Neural cell (in vitro differentiated cells): ENCODE data around the gene SAP130. TPM values are rescaled to one million over a fixed set of nuclear protein-coding genes. Genes with fewer than 3 reads are reported as not detected.

ENCODE experiments used
- H2AFZ ChIP-seq: fragments of 200-600, 300-800 bp; sonication (generic), shearing (Covaris generic); 2 replicates; pipeline ENCODE4 v1.6.0; 2014; ENCODE audit warnings: low read depth, mild to moderate bottlenecking, antibody characterized with exemption, low read length, moderate library complexity
- H3F3A ChIP-seq: fragments of 200-600 bp; shearing (Covaris generic); 2 replicates; pipeline ENCODE4 v1.6.1; 2016; ENCODE audit warnings: mild to moderate bottlenecking, moderate library complexity, mixed read lengths, antibody characterized with exemption, low read length; ENCODE audit not compliant: insufficient read depth, poor library complexity, severe bottlenecking
- H3K27ac ChIP-seq: fragments of 200-600, 300-800 bp; sonication (generic), shearing (Covaris generic); 2 replicates; pipeline ENCODE4 v1.5.1; 2014; ENCODE audit warnings: mild to moderate bottlenecking, low read length, moderate library complexity
- H3K27me3 ChIP-seq: fragments of 300-800, 200-600 bp; sonication (generic), shearing (Covaris generic); 2 replicates; pipeline ENCODE4 v1.6.0; 2014; ENCODE audit warnings: mild to moderate bottlenecking, low read depth, low read length, moderate library complexity; ENCODE audit not compliant: insufficient read depth
- H3K36me3 ChIP-seq: fragments of 300-800, 200-600 bp; sonication (generic), shearing (Covaris generic); 2 replicates; pipeline ENCODE4 v1.5.1; 2014; ENCODE audit warnings: mild to moderate bottlenecking, antibody characterized with exemption, low read length, moderate library complexity; ENCODE audit not compliant: insufficient read depth
- H3K4me2 ChIP-seq: fragments of 300-800, 200-600 bp; sonication (generic), shearing (Covaris generic); 2 replicates; pipeline ENCODE4 v1.6.0; 2014; ENCODE audit warnings: mild to moderate bottlenecking, low read length
- H3K4me3 ChIP-seq: fragments of 300-800, 200-600 bp; sonication (generic), shearing (Covaris generic); 2 replicates; pipeline ENCODE4 v1.5.1; 2014; ENCODE audit warnings: mild to moderate bottlenecking, low read length, moderate library complexity
- H3K79me2 ChIP-seq: fragments of 200-600 bp; shearing (Covaris generic); replicated peaks from 2 replicates; pipeline ENCODE4 v1.6.0; 2014; ENCODE audit warnings: mild to moderate bottlenecking, low read length, moderate library complexity; ENCODE audit not compliant: insufficient read depth
- H3K9ac ChIP-seq: fragments of 300-800, 200-600 bp; sonication (generic), shearing (Covaris generic); 2 replicates; pipeline ENCODE4 v1.6.1; 2016; ENCODE audit warnings: mild to moderate bottlenecking, low read length, mixed read lengths
- H3K9me2 ChIP-seq: fragments of 200-600 bp; shearing (Covaris generic); 2 replicates; pipeline ENCODE4 v1.6.1; 2016; ENCODE audit warnings: mild to moderate bottlenecking, low read length, mixed read lengths; ENCODE audit not compliant: insufficient read depth
- H3K9me3 ChIP-seq: fragments of 200-600, 300-800 bp; sonication (generic), shearing (Covaris generic); 2 replicates; pipeline ENCODE4 v1.6.1; 2016; ENCODE audit warnings: mild to moderate bottlenecking, mixed run types, low read length, moderate library complexity, mixed read lengths
- H4K20me1 ChIP-seq: fragments of 200-600 bp; shearing (Covaris generic); 2 replicates; pipeline ENCODE4 v1.6.1; 2016; ENCODE audit warnings: mild to moderate bottlenecking, mixed run types; ENCODE audit not compliant: insufficient read depth
- EP300 ChIP-seq: fragments of 450-650 bp; conservative IDR thresholded peaks from 2 replicates; pipeline ENCODE4 v1.6.1; 2014; ENCODE audit warnings: antibody characterized with exemption, mild to moderate bottlenecking, moderate library complexity; ENCODE audit not compliant: poor library complexity, severe bottlenecking
- EZH2 ChIP-seq: fragments of 200-600, 300-800 bp; shearing (Covaris generic), sonication (generic); IDR thresholded peaks from 2 replicates; pipeline ENCODE4 v1.6.1; 2014; ENCODE audit warnings: antibody characterized with exemption, low read length, borderline replicate concordance, mild to moderate bottlenecking; ENCODE audit not compliant: insufficient read depth, poor library complexity, severe bottlenecking
- MXI1 ChIP-seq: fragments of 450-650 bp; conservative IDR thresholded peaks from 2 replicates; pipeline ENCODE4 v1.6.1; 2014; ENCODE audit warnings: antibody characterized with exemption, mild to moderate bottlenecking; ENCODE audit not compliant: poor library complexity, severe bottlenecking
- POLR2AphosphoS5 ChIP-seq: IDR thresholded peaks from 2 replicates; pipeline ENCODE4 v1.6.1; 2012
- RAD21 ChIP-seq: fragments of 450-650 bp; conservative IDR thresholded peaks from 2 replicates; pipeline ENCODE4 v1.6.1; 2014; ENCODE audit warnings: antibody characterized with exemption, mild to moderate bottlenecking, moderate library complexity
- SMC3 ChIP-seq: fragments of 450-650 bp; conservative IDR thresholded peaks from 2 replicates; pipeline ENCODE4 v1.6.1; 2014; ENCODE audit warnings: antibody characterized with exemption, mild to moderate bottlenecking, moderate library complexity; ENCODE audit not compliant: poor library complexity
- TAF1 ChIP-seq: IDR thresholded peaks from 2 replicates; pipeline ENCODE4 v1.6.1; 2012; ENCODE audit warnings: low read depth
- polyA plus RNA-seq: library from polyadenylated mRNA; depleted of rRNA; stranded (reverse); fragments of >200 nt; gene quantifications from 2 replicates; pipeline ENCODE4 v1.2.3, GENCODE V29; 2014
- TF ChIP-seq, protein P1 (sequence below): IDR thresholded peaks from 2 replicates; pipeline ENCODE4 v1.6.1; 2012; ENCODE audit warnings: borderline replicate concordance
- TF ChIP-seq, protein P2 (sequence below): fragments of 450-650 bp; IDR thresholded peaks from 2 replicates; pipeline ENCODE4 v1.5.1; 2014; ENCODE audit warnings: antibody characterized with exemption, mild to moderate bottlenecking, moderate library complexity; ENCODE audit not compliant: poor library complexity, severe bottlenecking

The SAP130 gene
- polyA plus RNA-seq, 1 donor from 2014 or later: 5.6 TPM

DNA sequence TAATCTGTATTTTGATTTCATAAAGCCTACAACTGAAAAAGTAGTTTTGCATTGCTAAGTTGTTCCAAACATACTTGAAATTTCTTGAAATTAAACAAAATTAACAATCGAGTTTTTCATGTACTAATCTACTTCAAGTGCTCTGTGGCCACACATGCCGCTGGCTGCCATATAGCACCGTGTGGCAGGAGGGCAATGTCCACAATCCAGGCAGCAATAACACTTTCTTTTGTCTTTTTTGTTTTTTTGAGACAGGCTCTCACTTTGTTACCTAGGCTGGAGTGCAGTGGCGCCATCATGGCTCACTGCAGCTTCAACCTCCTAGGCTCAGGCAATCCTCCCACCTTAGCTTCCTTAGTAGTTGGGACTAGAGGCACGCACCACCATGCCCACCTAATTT is 36.1 kb downstream of the SAP130 start:
- H3F3A ChIP-seq: no peaks in the 10 kb centered on the region
- no peaks in the 10 kb centered on the region for H3K79me2 ChIP-seq
- no peak overlapping the region for H3K27ac ChIP-seq
- no peaks in the 10 kb centered on the region for H3K9me3 ChIP-seq
- no peak overlapping the region for H3K9ac ChIP-seq
- no peaks in the 10 kb centered on the region for H3K27me3 ChIP-seq
- no peak overlapping the region for H3K4me2 ChIP-seq
- H4K20me1 ChIP-seq: no peaks in the 10 kb centered on the region
- no peak overlapping the region for H2AFZ ChIP-seq
- no peak overlapping the region for H3K4me3 ChIP-seq
- no peaks in the 10 kb centered on the region for H3K9me2 ChIP-seq
- no peak for TF ChIP-seq RAD21
- H3K36me3 ChIP-seq: no peaks in the 10 kb centered on the region

DNA sequence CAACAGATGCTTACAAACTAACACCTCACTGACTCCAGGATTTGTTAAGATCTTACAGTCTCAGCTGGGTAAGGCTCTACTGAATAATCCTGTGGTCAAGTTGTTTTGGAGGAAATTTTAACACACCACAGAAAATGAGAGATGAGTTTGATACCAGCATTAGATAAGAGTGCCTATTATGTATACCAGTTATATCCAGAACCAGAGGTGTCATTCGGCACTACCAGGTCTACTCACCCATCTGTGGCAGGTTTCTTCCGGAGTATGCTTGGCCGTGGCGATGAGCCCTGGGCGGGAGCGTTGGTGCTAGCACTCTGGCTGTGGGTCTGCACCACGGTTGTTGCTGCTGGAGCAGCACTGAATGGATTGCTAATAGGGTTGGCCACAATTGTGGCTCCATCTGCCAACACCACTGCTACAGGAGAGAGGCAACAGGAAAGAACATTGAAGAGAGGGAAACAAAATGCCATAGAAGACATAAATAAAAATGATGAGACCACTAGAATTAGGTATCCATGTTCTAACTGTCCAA is 41.2 kb downstream of the SAP130 start:
- Histone ChIP-seq H3K4me2 (no peak overlapping the region), H3K79me2 (no peaks in the 10 kb centered on the region), H3F3A (no peaks in the 10 kb centered on the region), H3K27me3 (no peaks in the 10 kb centered on the region), H3K4me3 (no peak overlapping the region), H2AFZ (no peak overlapping the region), H3K9me2 (no peaks in the 10 kb centered on the region), H3K9me3 (no peaks in the 10 kb centered on the region), H3K9ac (no peak overlapping the region), H3K36me3 (peaks cover 11% of the 10 kb centered on the region), H4K20me1 (no peaks in the 10 kb centered on the region), H3K27ac (no peak overlapping the region)
- TF ChIP-seq RAD21 (no peak), SMC3 (no peak), EP300 (no peak), TAF1 (no peak), MXI1 (no peak), POLR2AphosphoS5 (no peak), EZH2 (no peak)
- TF ChIP-seq, protein P1, sequence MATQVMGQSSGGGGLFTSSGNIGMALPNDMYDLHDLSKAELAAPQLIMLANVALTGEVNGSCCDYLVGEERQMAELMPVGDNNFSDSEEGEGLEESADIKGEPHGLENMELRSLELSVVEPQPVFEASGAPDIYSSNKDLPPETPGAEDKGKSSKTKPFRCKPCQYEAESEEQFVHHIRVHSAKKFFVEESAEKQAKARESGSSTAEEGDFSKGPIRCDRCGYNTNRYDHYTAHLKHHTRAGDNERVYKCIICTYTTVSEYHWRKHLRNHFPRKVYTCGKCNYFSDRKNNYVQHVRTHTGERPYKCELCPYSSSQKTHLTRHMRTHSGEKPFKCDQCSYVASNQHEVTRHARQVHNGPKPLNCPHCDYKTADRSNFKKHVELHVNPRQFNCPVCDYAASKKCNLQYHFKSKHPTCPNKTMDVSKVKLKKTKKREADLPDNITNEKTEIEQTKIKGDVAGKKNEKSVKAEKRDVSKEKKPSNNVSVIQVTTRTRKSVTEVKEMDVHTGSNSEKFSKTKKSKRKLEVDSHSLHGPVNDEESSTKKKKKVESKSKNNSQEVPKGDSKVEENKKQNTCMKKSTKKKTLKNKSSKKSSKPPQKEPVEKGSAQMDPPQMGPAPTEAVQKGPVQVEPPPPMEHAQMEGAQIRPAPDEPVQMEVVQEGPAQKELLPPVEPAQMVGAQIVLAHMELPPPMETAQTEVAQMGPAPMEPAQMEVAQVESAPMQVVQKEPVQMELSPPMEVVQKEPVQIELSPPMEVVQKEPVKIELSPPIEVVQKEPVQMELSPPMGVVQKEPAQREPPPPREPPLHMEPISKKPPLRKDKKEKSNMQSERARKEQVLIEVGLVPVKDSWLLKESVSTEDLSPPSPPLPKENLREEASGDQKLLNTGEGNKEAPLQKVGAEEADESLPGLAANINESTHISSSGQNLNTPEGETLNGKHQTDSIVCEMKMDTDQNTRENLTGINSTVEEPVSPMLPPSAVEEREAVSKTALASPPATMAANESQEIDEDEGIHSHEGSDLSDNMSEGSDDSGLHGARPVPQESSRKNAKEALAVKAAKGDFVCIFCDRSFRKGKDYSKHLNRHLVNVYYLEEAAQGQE: no peak
- TF ChIP-seq, protein P2, sequence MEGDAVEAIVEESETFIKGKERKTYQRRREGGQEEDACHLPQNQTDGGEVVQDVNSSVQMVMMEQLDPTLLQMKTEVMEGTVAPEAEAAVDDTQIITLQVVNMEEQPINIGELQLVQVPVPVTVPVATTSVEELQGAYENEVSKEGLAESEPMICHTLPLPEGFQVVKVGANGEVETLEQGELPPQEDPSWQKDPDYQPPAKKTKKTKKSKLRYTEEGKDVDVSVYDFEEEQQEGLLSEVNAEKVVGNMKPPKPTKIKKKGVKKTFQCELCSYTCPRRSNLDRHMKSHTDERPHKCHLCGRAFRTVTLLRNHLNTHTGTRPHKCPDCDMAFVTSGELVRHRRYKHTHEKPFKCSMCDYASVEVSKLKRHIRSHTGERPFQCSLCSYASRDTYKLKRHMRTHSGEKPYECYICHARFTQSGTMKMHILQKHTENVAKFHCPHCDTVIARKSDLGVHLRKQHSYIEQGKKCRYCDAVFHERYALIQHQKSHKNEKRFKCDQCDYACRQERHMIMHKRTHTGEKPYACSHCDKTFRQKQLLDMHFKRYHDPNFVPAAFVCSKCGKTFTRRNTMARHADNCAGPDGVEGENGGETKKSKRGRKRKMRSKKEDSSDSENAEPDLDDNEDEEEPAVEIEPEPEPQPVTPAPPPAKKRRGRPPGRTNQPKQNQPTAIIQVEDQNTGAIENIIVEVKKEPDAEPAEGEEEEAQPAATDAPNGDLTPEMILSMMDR: no peak

DNA sequence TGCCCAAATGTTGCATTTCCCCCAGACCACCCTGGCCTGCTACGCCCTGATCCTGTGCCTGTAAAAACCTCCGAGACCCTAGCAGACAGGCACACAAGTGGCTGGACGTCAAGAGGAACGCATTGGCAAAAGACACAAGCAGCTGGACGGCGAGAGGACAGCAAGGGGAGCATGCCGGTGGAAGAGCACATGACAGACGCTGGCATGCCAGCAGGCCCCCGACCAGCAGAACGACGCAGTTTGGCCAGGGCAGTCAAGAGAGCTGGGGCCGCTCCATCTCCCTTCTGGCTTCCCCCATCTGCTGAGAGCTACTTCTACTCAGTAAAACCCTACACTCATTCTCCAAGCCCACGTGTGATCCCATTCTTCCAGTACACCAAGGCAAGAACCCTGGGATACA is 42.1 kb downstream of the SAP130 start:
- Histone ChIP-seq H3K27me3 (no peaks in the 10 kb centered on the region), H3K9ac (no peak overlapping the region), H3K79me2 (no peaks in the 10 kb centered on the region), H3K9me3 (no peaks in the 10 kb centered on the region), H3K9me2 (no peaks in the 10 kb centered on the region), H3K4me3 (no peak overlapping the region), H3K27ac (no peak overlapping the region), H3K36me3 (peaks cover 11% of the 10 kb centered on the region), H3F3A (no peaks in the 10 kb centered on the region), H2AFZ (no peak overlapping the region), H3K4me2 (no peak overlapping the region), H4K20me1 (no peaks in the 10 kb centered on the region)
- TF ChIP-seq POLR2AphosphoS5 (no peak), EZH2 (no peak), SMC3 (no peak), EP300 (no peak), RAD21 (no peak), MXI1 (no peak), TAF1 (no peak)
- TF ChIP-seq, protein P2: no peak
- TF ChIP-seq, protein P1: no peak
